Activated B cell treated with CpG ODN at 0.5 μM for 24 hours (primary cell): ENCODE results near the gene DGKI. TPM values are rescaled to one million over a fixed set of nuclear protein-coding genes. Genes with fewer than 3 reads are reported as not detected.

Experiments
- ATAC-seq: fragments of 200-7000 bp; cut with Tn5 transposase; one replicate; pipeline ENCODE4 v1.10.0; 2021; ENCODE audit warnings: low read depth, mild to moderate bottlenecking, moderate library complexity
- CTCF ChIA-PET: fragments of 350-600 bp; sonication (Branson Sonifier 250); formaldehyde crosslinking; loops from one replicate; lab custom pipeline; 2021; ENCODE audit warnings: antibody characterized with exemption; lab: Charles Lee
- POLR2A ChIA-PET: fragments of 350-600 bp; sonication (Branson Sonifier 250); formaldehyde crosslinking; loops from one replicate; lab custom pipeline; 2021; ENCODE audit warnings: antibody characterized with exemption; lab: Charles Lee
- DNase-seq: peaks from one replicate; pipeline ENCODE4 v3.0.0; 2022
- H3K27ac Mint-ChIP-seq: one replicate; pipeline ENCODE4 v1.8.0; 2020; ENCODE audit warnings: mixed read lengths
- H3K27me3 Mint-ChIP-seq: one replicate; pipeline ENCODE4 v1.8.0; 2021; ENCODE audit warnings: mixed read lengths
- H3K36me3 Mint-ChIP-seq: one replicate; pipeline ENCODE4 v1.8.0; 2021; ENCODE audit warnings: low read depth, mixed read lengths
- H3K4me1 Mint-ChIP-seq: one replicate; pipeline ENCODE4 v1.8.0; 2021; ENCODE audit warnings: mixed read lengths
- H3K4me3 Mint-ChIP-seq: one replicate; pipeline ENCODE4 v1.8.0; 2020; ENCODE audit warnings: mild to moderate bottlenecking, mixed read lengths
- H3K9me3 Mint-ChIP-seq: one replicate; pipeline ENCODE4 v1.8.0; 2020; ENCODE audit warnings: mixed read lengths
- CTCF ChIP-seq: fragments of 200-600 bp; IDR thresholded peaks from one replicate; pipeline ENCODE4 v1.8.0; 2022; ENCODE audit warnings: antibody characterized with exemption, mild to moderate bottlenecking
- intact Hi-C: fragments of 100-400 bp; cut with micrococcal nuclease; formaldehyde crosslinking; loops from one replicate; pipeline ENCODE4 v1.15.1; 2024
- total RNA-seq: library from RNA; stranded (reverse); gene quantifications from 2 replicates; pipeline ENCODE4 v1.2.3, GENCODE V29; 2022

The DGKI gene
- total RNA-seq, 1 donor from 2014 or later, result not detected

GRCh38 chr7:137846549-137846826 lies 286 bp downstream of the DGKI start:
- Mint-ChIP-seq H3K27me3 (peaks cover 55% of the 10 kb centered on the region), H3K9me3 (no peaks in the 10 kb centered on the region), H3K4me3 (no peak overlapping the region), H3K4me1 (peaks cover 3% of the 10 kb centered on the region), H3K27ac (no peak overlapping the region), H3K36me3 (no peaks in the 10 kb centered on the region)
- ATAC-seq, result no peak
- intact Hi-C loops, result no loop called here
- no peak for DNase-seq
- TF ChIP-seq CTCF, result no peak
- ChIA-PET CTCF (no interaction called here), POLR2A (no interaction called here)

- ChIA-PET POLR2A (no interaction called here), CTCF (no interaction called here)
- Mint-ChIP-seq H3K4me1 (peaks cover 3% of the 10 kb centered on the region), H3K36me3 (no peaks in the 10 kb centered on the region), H3K27ac (no peak overlapping the region), H3K27me3 (peaks cover 59% of the 10 kb centered on the region), H3K4me3 (no peak overlapping the region), H3K9me3 (no peaks in the 10 kb centered on the region)
- intact Hi-C loops, result no loop called here
- no peak for TF ChIP-seq CTCF
- ATAC-seq (no peak), DNase-seq (no peak)
Observed at GRCh38 chr7:137844677-137845425, 1.9 kb downstream of the DGKI start.

GRCh38 chr7:137839903-137840779 lies 6.6 kb downstream of the DGKI start:
- DNase-seq (no peak), ATAC-seq (no peak)
- intact Hi-C loops, result no loop called here
- H3K36me3 Mint-ChIP-seq, result no peaks in the 10 kb centered on the region
- ChIA-PET CTCF (no interaction called here), POLR2A (no interaction called here)
- H3K4me1 Mint-ChIP-seq, result no peaks in the 10 kb centered on the region
- no peak overlapping the region for H3K4me3 Mint-ChIP-seq
- no peak overlapping the region for H3K27ac Mint-ChIP-seq
- peaks cover 47% of the 10 kb centered on the region for H3K27me3 Mint-ChIP-seq
- no peak for TF ChIP-seq CTCF
- H3K9me3 Mint-ChIP-seq, result no peaks in the 10 kb centered on the region

- CTCF ChIA-PET, result no interaction called here
- Mint-ChIP-seq H3K36me3 (no peaks in the 10 kb centered on the region), H3K4me3 (no peak overlapping the region), H3K4me1 (no peaks in the 10 kb centered on the region), H3K27ac (no peak overlapping the region), H3K27me3 (peaks cover 35% of the 10 kb centered on the region), H3K9me3 (no peaks in the 10 kb centered on the region)
- DNase-seq (no peak), ATAC-seq (no peak)
- POLR2A ChIA-PET, result no interaction called here
- TF ChIP-seq CTCF, result no peak
- intact Hi-C loops, result no loop called here
Observed at GRCh38 chr7:137838706-137839315, 8.0 kb downstream of the DGKI start.

GRCh38 chr7:137836541-137836940 lies 10.2 kb downstream of the DGKI start:
- Mint-ChIP-seq H3K4me1 (no peaks in the 10 kb centered on the region), H3K27me3 (peaks cover 19% of the 10 kb centered on the region), H3K9me3 (peaks cover 8% of the 10 kb centered on the region), H3K4me3 (no peak overlapping the region), H3K36me3 (no peaks in the 10 kb centered on the region), H3K27ac (no peak overlapping the region)
- TF ChIP-seq CTCF, result no peak
- ChIA-PET POLR2A (no interaction called here), CTCF (no interaction called here)
- intact Hi-C loops, result no loop called here
- no peak for ATAC-seq
- no peak for DNase-seq
